OCI-LY7 (cell line): ENCODE measurements around the gene FSTL1. TPM values are rescaled to one million over a fixed set of nuclear protein-coding genes. Genes with fewer than 3 reads are reported as not detected.

ENCODE experiments used
- BruUV-seq: library from RNA; stranded (reverse); fragments of 400-500 nt; replicated peaks from 2 replicates; lab custom pipeline; 2021; lab: Mats Ljungman, UMichigan
- CTCF ChIA-PET: fragments of 300-600 bp; sonication (Branson Sonifier 250); formaldehyde crosslinking; loops from one replicate; lab custom pipeline; 2022; ENCODE audit warnings: antibody characterized with exemption; ENCODE audit not compliant: unreplicated experiment; lab: Charles Lee
- POLR2A ChIA-PET: fragments of 300-600 bp; sonication (Branson Sonifier 250); formaldehyde crosslinking; loops from one replicate; lab custom pipeline; 2022; ENCODE audit warnings: antibody characterized with exemption; lab: Charles Lee
- DNase-seq: peaks from one replicate; pipeline ENCODE4 v3.0.0-alpha.2; 2015; ENCODE audit warnings: low spot score
- H2AFZ ChIP-seq: fragments of 200-600 bp; sonication (generic), shearing (Covaris generic); 2 replicates; pipeline ENCODE4 v1.6.1; 2014; ENCODE audit warnings: mild to moderate bottlenecking, antibody characterized with exemption, low read length, moderate library complexity
- H3K27ac ChIP-seq: fragments of 200-600 bp; sonication (generic); 2 replicates; pipeline ENCODE4 v1.5.1; 2014; ENCODE audit warnings: mixed run types, low read depth, mild to moderate bottlenecking, moderate library complexity, low read length, inconsistent platforms; ENCODE audit not compliant: poor library complexity, severe bottlenecking
- H3K36me3 ChIP-seq: fragments of 200-600 bp; sonication (generic); 2 replicates; pipeline ENCODE4 v1.6.1; 2014; ENCODE audit warnings: mild to moderate bottlenecking, antibody characterized with exemption, low read length, moderate library complexity, mixed read lengths; ENCODE audit not compliant: insufficient read depth
- H3K4me1 ChIP-seq: fragments of 200-600 bp; sonication (generic); 2 replicates; pipeline ENCODE4 v1.5.1; 2014; ENCODE audit warnings: mild to moderate bottlenecking, low read length; ENCODE audit not compliant: insufficient read depth, poor library complexity, severe bottlenecking
- H3K4me2 ChIP-seq: fragments of 200-600 bp; sonication (generic); 2 replicates; pipeline ENCODE4 v1.6.1; 2014; ENCODE audit warnings: mild to moderate bottlenecking, low read length
- H3K4me3 ChIP-seq: fragments of 200-600 bp; sonication (generic); 2 replicates; pipeline ENCODE4 v1.5.1; 2014; ENCODE audit warnings: mild to moderate bottlenecking, low read depth, low read length; ENCODE audit not compliant: poor library complexity, severe bottlenecking
- H3K79me2 ChIP-seq: fragments of 200-600 bp; sonication (generic); 2 replicates; pipeline ENCODE4 v1.6.1; 2016; ENCODE audit warnings: low read depth, mild to moderate bottlenecking, low read length, moderate library complexity, mixed read lengths; ENCODE audit not compliant: insufficient read depth
- H3K9me2 ChIP-seq: fragments of 200-600 bp; sonication (generic); 2 replicates; pipeline ENCODE4 v1.6.1; 2016; ENCODE audit warnings: mild to moderate bottlenecking, low read length, mixed read lengths; ENCODE audit not compliant: insufficient read depth
- H3K9me3 ChIP-seq: fragments of 200-600 bp; sonication (generic); 2 replicates; pipeline ENCODE4 v1.6.1; 2014; ENCODE audit warnings: mild to moderate bottlenecking, mixed run types, low read length, mixed read lengths
- H4K20me1 ChIP-seq: fragments of 200-600 bp; sonication (generic); 2 replicates; pipeline ENCODE4 v1.6.1; 2014; ENCODE audit warnings: mild to moderate bottlenecking, antibody characterized with exemption, low read length, moderate library complexity, mixed read lengths; ENCODE audit not compliant: insufficient read depth
- EZH2phosphoT487 ChIP-seq: fragments of 200-600 bp; sonication (generic); IDR thresholded peaks from 2 replicates; pipeline ENCODE4 v1.6.1; 2018; ENCODE audit warnings: low read depth, borderline replicate concordance, mild to moderate bottlenecking, mixed run types, antibody characterized with exemption, low read length, moderate library complexity, mixed read lengths
- intact Hi-C: fragments of 100-400 bp; cut with micrococcal nuclease; formaldehyde crosslinking; loops from one replicate; pipeline ENCODE4 v1.10.0; 2022; ENCODE audit not compliant: unreplicated experiment
- total RNA-seq, 2 experiments: library from RNA; depleted of rRNA in 1 of 2; stranded (reverse); fragments of >200 nt in 1 of 2; shearing (Covaris generic) in 1 of 2; gene quantifications; 2 replicates each; pipeline ENCODE4 v1.2.3, GENCODE V29; 2014 to 2022
- TF ChIP-seq, protein P1 (sequence below): fragments of 200-600 bp; sonication (generic); conservative IDR thresholded peaks from 2 replicates; pipeline ENCODE4 v1.5.1; 2014; ENCODE audit warnings: mild to moderate bottlenecking, antibody characterized with exemption, low read length, moderate library complexity, mixed read lengths

FSTL1 gene
- total RNA-seq, 2 experiments from 2014 or later = 0.09 to 0.74 TPM

DNA sequence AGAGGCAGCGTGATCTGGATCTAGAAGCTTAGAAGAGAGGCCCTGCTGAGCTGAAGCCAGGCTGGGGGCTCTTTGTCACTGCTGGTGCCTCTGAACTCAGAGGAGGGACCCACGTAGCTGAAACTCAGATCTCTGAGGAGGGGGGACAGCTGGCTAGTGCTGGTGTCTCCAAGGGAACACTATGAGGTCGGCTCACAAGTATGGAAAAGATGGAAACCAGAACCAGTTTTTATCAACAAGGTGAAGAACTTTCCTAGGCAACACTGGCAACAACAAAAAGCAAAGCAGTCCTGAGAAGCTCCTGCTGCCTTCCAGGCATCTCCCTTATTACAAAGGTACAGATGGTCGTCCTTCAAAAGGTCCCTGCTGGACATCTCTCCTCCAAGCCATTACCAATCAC is 27.0 kb upstream of the FSTL1 start:
- H2AFZ ChIP-seq = no peak overlapping the region
- no peak overlapping the region for H3K27ac ChIP-seq
- intact Hi-C loops = no loop called here
- DNase-seq = no peak
- no peaks in the 10 kb centered on the region for H3K9me2 ChIP-seq
- H3K9me3 ChIP-seq = no peaks in the 10 kb centered on the region
- no peaks in the 10 kb centered on the region for H3K4me1 ChIP-seq
- H4K20me1 ChIP-seq = no peaks in the 10 kb centered on the region
- no peaks in the 10 kb centered on the region for H3K36me3 ChIP-seq
- no peaks in the 10 kb centered on the region for H3K79me2 ChIP-seq
- no TSS peak for BruUV-seq
- no peak overlapping the region for H3K4me2 ChIP-seq
- no peak overlapping the region for H3K4me3 ChIP-seq
- ChIA-PET POLR2A (no interaction called here), CTCF (no interaction called here)
- TF ChIP-seq, protein P1, sequence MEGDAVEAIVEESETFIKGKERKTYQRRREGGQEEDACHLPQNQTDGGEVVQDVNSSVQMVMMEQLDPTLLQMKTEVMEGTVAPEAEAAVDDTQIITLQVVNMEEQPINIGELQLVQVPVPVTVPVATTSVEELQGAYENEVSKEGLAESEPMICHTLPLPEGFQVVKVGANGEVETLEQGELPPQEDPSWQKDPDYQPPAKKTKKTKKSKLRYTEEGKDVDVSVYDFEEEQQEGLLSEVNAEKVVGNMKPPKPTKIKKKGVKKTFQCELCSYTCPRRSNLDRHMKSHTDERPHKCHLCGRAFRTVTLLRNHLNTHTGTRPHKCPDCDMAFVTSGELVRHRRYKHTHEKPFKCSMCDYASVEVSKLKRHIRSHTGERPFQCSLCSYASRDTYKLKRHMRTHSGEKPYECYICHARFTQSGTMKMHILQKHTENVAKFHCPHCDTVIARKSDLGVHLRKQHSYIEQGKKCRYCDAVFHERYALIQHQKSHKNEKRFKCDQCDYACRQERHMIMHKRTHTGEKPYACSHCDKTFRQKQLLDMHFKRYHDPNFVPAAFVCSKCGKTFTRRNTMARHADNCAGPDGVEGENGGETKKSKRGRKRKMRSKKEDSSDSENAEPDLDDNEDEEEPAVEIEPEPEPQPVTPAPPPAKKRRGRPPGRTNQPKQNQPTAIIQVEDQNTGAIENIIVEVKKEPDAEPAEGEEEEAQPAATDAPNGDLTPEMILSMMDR = no peak
- TF ChIP-seq EZH2phosphoT487 = no peak

DNA sequence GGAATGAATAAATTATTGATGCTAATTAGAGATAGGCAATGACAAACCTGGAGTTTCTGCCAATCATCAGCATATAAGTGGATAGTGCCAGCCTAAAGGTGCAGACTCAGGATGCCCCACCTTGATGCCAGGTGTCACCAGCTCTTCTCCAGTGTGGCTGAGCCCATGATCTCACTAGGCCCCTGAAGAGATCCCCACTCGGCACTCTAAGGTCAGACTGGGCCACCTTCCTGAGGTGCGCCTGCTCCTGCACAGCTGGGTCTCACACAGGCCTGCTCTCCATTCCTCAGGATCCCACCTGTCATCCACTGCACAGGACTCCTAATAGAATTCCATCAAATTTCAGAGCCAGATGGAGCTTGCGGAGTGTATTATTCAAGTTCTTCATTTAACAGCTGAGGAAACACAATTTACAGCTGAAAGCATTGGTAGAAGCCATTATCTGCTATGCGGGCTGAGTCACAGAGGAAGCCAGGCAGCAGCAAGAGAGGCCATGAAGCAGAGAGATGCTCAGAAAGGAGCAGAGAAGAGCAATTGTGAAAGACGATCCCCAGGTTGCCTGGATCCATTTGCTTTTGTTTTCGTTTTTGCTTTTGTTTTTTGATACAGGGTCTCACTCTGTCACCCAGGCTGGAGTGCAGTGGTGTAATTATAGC is 25.1 kb upstream of the FSTL1 start:
- H3K4me2 ChIP-seq = no peak overlapping the region
- ChIA-PET POLR2A (interaction anchor here (0.9 to 1.1 kb wide), 2 partner anchors 39 to 57 kb away, joined by 3 read pairs; no protein-coding TSS in a partner anchor), CTCF (no interaction called here)
- no peaks in the 10 kb centered on the region for H4K20me1 ChIP-seq
- no peak for TF ChIP-seq EZH2phosphoT487
- TF ChIP-seq, protein P1 = no peak
- H3K27ac ChIP-seq = no peak overlapping the region
- no peaks in the 10 kb centered on the region for H3K9me2 ChIP-seq
- H3K4me3 ChIP-seq = no peak overlapping the region
- no peak overlapping the region for H2AFZ ChIP-seq
- no TSS peak for BruUV-seq
- no peaks in the 10 kb centered on the region for H3K79me2 ChIP-seq
- no peaks in the 10 kb centered on the region for H3K36me3 ChIP-seq
- no peaks in the 10 kb centered on the region for H3K9me3 ChIP-seq
- DNase-seq = no peak
- no peaks in the 10 kb centered on the region for H3K4me1 ChIP-seq
- intact Hi-C loops = no loop called here

DNA sequence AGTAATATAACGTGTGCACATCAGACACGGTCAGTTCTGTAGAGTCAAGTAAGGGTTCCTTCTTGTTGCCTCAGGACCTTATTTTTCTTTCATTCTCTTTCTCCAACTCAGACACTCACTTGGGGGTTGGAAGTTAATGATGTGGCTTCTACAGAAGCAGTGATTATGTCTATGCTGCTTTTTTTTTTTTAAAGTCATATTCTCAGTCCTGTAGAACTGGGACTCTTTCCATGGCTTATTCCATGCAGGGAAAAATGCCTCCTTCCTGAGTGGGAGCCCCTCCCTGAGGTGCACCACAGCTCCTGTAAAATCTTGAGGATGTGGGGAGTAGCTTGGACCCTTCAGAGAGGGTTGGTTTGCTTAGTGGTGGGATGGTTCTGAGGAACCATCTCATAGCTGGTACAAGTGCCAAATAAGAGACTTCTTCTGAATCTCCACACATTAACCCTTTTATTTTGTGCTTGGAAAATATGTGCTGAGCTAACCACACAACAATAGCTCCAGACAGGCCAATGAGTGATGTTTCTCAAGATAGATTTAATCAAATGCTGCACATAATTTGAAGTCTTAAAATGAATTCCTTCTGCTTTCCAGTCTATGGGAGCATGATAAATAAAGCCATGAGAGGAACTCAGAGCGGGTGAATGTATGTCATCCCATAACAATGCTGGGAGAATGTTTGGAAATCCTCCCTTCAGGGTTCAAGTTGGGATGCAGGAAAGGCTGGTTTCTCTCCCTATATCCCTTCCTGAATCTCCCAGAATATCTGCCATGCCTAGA is 23.3 kb upstream of the FSTL1 start:
- H3K4me1 ChIP-seq = no peaks in the 10 kb centered on the region
- ChIA-PET POLR2A (interaction anchor here (0.5 to 0.8 kb wide), 2 partner anchors 95 to 768 kb away, joined by 3 read pairs; no protein-coding TSS in a partner anchor), CTCF (no interaction called here)
- no peaks in the 10 kb centered on the region for H4K20me1 ChIP-seq
- intact Hi-C loops = no loop called here
- BruUV-seq = no TSS peak
- no peaks in the 10 kb centered on the region for H3K9me2 ChIP-seq
- no peak for DNase-seq
- H3K9me3 ChIP-seq = no peaks in the 10 kb centered on the region
- H3K36me3 ChIP-seq = no peaks in the 10 kb centered on the region
- TF ChIP-seq, protein P1 = no peak
- no peak for TF ChIP-seq EZH2phosphoT487
- H2AFZ ChIP-seq = no peak overlapping the region
- H3K4me3 ChIP-seq = no peak overlapping the region
- H3K79me2 ChIP-seq = no peaks in the 10 kb centered on the region
- H3K4me2 ChIP-seq = no peak overlapping the region
- no peak overlapping the region for H3K27ac ChIP-seq
